IMR-90 (cell line): Measurements from ENCODE around the gene ACTG2. TPM values are rescaled to one million over a fixed set of nuclear protein-coding genes. Genes with fewer than 3 reads are reported as not detected.

Experiments
- ATAC-seq: fragments of 200-7000 bp; cut with Tn5 transposase; 2 replicates; pipeline ENCODE4 v1.9.1; 2020; ENCODE audit warnings: low read depth, mild to moderate bottlenecking, moderate library complexity
- BruUV-seq: library from RNA; stranded (reverse); fragments of 400-500 nt; replicated peaks from 2 replicates; lab custom pipeline; 2021; lab: Mats Ljungman, UMichigan
- CTCF ChIA-PET: fragments of 300-600 bp; formaldehyde crosslinking; extraction: SDS; loops from one replicate; lab custom pipeline; 2021; ENCODE audit warnings: antibody characterized with exemption; lab: Yijun Ruan, JAX
- POLR2A ChIA-PET: fragments of 300-600 bp; sonication (Branson Sonifier 250); formaldehyde crosslinking; loops from one replicate; lab custom pipeline; 2022; ENCODE audit warnings: antibody characterized with exemption; ENCODE audit not compliant: unreplicated experiment; lab: Charles Lee
- DNase-seq: peaks from one replicate; pipeline ENCODE4 v3.0.0; 2013
- H2AFZ ChIP-seq: replicated peaks from 2 replicates; pipeline ENCODE3; 2013; ENCODE audit warnings: low read length, mild to moderate bottlenecking; ENCODE audit not compliant: poor library complexity
- H2AK5ac ChIP-seq: 2 replicates; pipeline ENCODE4 v1.6.1; 2013; ENCODE audit warnings: low read depth, low read length, inconsistent platforms
- H2AK9ac ChIP-seq: replicated peaks from 2 replicates; pipeline ENCODE3; 2013; ENCODE audit warnings: mild to moderate bottlenecking, low read depth, low read length, moderate library complexity; ENCODE audit not compliant: poor library complexity
- H2BK120ac ChIP-seq: 2 replicates; pipeline ENCODE4 v1.6.1; 2013; ENCODE audit warnings: low read depth, low read length, inconsistent platforms
- H2BK15ac ChIP-seq: 3 replicates; pipeline ENCODE4 v1.6.1; 2013; ENCODE audit warnings: low read depth, low read length, inconsistent platforms
- H2BK20ac ChIP-seq: 2 replicates; pipeline ENCODE4 v1.6.1; 2013; ENCODE audit warnings: low read depth, mild to moderate bottlenecking, inconsistent platforms, low read length, moderate library complexity
- H2BK5ac ChIP-seq: 2 replicates; pipeline ENCODE4 v1.6.1; 2013; ENCODE audit warnings: mild to moderate bottlenecking, low read depth, low read length, inconsistent platforms; ENCODE audit not compliant: poor library complexity, severe bottlenecking
- H3K14ac ChIP-seq: replicated peaks from 2 replicates; pipeline ENCODE4 v1.6.1; 2013; ENCODE audit warnings: low read depth, low read length, inconsistent platforms
- H3K18ac ChIP-seq: 2 replicates; pipeline ENCODE4 v1.6.1; 2013; ENCODE audit warnings: low read depth, low read length, control low read depth
- H3K23ac ChIP-seq: 2 replicates; pipeline ENCODE4 v1.6.1; 2013; ENCODE audit warnings: low read depth, low read length, inconsistent platforms
- H3K27ac ChIP-seq: 2 replicates; pipeline ENCODE4 v1.5.1; 2013; ENCODE audit warnings: mild to moderate bottlenecking, control low read depth, low read length; ENCODE audit not compliant: insufficient read depth
- H3K27me3 ChIP-seq: 2 replicates; pipeline ENCODE4 v1.6.1; 2013; ENCODE audit warnings: low read length; ENCODE audit not compliant: control insufficient read depth, insufficient read depth
- H3K36me3 ChIP-seq: 2 replicates; pipeline ENCODE4 v1.6.1; 2013; ENCODE audit warnings: low read length, mixed read lengths; ENCODE audit not compliant: control insufficient read depth, insufficient read depth
- H3K4ac ChIP-seq: 2 replicates; pipeline ENCODE4 v1.6.1; 2013; ENCODE audit warnings: low read depth, low read length, inconsistent platforms
- H3K4me1 ChIP-seq: 2 replicates; pipeline ENCODE4 v1.6.1; 2013; ENCODE audit warnings: low read length, mixed read lengths; ENCODE audit not compliant: control insufficient read depth, insufficient read depth
- H3K4me2 ChIP-seq: 2 replicates; pipeline ENCODE4 v1.6.1; 2013; ENCODE audit warnings: low read depth, mild to moderate bottlenecking, control low read depth, low read length, moderate library complexity
- H3K4me3 ChIP-seq: 2 replicates; pipeline ENCODE4 v1.5.1; 2013; ENCODE audit warnings: low read depth, mild to moderate bottlenecking, control low read depth, low read length, moderate library complexity; ENCODE audit not compliant: insufficient read depth
- H3K56ac ChIP-seq: 2 replicates; pipeline ENCODE4 v1.6.1; 2013; ENCODE audit warnings: low read length, inconsistent platforms; ENCODE audit not compliant: insufficient read depth; ENCODE audit errors: extremely low read depth
- H3K79me1 ChIP-seq, 2 experiments: 2 replicates each; pipeline ENCODE4 v1.6.1; 2013; ENCODE audit warnings: low read length in 2 of 2, inconsistent platforms in 1 of 2, low read depth in 1 of 2
- H3K9ac ChIP-seq: 2 replicates; pipeline ENCODE4 v1.6.1; 2013; ENCODE audit warnings: low read depth, low read length, control low read depth
- H3K9me1 ChIP-seq: 2 replicates; pipeline ENCODE4 v1.6.1; 2013; ENCODE audit warnings: low read length, inconsistent platforms; ENCODE audit not compliant: insufficient read depth
- H3K9me3 ChIP-seq: 2 replicates; pipeline ENCODE4 v1.6.1; 2013; ENCODE audit warnings: low read length; ENCODE audit not compliant: control insufficient read depth, insufficient read depth
- H4K20me1 ChIP-seq: 2 replicates; pipeline ENCODE4 v1.6.1; 2013; ENCODE audit warnings: low read length, inconsistent platforms; ENCODE audit not compliant: insufficient read depth
- H4K5ac ChIP-seq: 2 replicates; pipeline ENCODE4 v1.6.1; 2013; ENCODE audit warnings: mild to moderate bottlenecking, low read depth, low read length, control low read depth
- H4K8ac ChIP-seq, 2 experiments: 2 replicates each; pipeline ENCODE4 v1.6.1; 2013; ENCODE audit warnings: low read depth in 2 of 2, low read length in 2 of 2, control low read depth in 1 of 2, inconsistent platforms in 1 of 2
- H4K91ac ChIP-seq: 2 replicates; pipeline ENCODE4 v1.6.1; 2013; ENCODE audit warnings: low read depth, low read length, inconsistent platforms; ENCODE audit not compliant: insufficient read depth
- BHLHE40 ChIP-seq: fragments of 150-350 bp; IDR thresholded peaks from 2 replicates; pipeline ENCODE4 v1.6.1; 2016; ENCODE audit warnings: mild to moderate bottlenecking, low read depth, low read length
- CEBPB ChIP-seq: IDR thresholded peaks from 2 replicates; pipeline ENCODE4 v1.6.1; 2012; ENCODE audit warnings: low read depth, low read length, improper control_type of control experiment
- CHD1 ChIP-seq: IDR thresholded peaks from 2 replicates; pipeline ENCODE4 v1.6.1; 2012; ENCODE audit warnings: low read depth, low read length, improper control_type of control experiment
- FOS ChIP-seq: fragments of 150-350 bp; IDR thresholded peaks from 2 replicates; pipeline ENCODE4 v1.6.1; 2016; ENCODE audit warnings: low read depth, low read length
- MAFK ChIP-seq: IDR thresholded peaks from 2 replicates; pipeline ENCODE4 v1.6.1; 2012; ENCODE audit warnings: low read depth, low read length, improper control_type of control experiment
- MAZ ChIP-seq: IDR thresholded peaks from 2 replicates; pipeline ENCODE4 v1.6.1; 2012; ENCODE audit warnings: low read depth, mild to moderate bottlenecking, low read length, improper control_type of control experiment, moderate library complexity, borderline replicate concordance
- MXI1 ChIP-seq: IDR thresholded peaks from 2 replicates; pipeline ENCODE4 v1.6.1; 2012; ENCODE audit warnings: low read depth, mild to moderate bottlenecking, low read length, moderate library complexity, borderline replicate concordance
- NFE2L2 ChIP-seq: fragments of 150-350 bp; IDR thresholded peaks from 2 replicates; pipeline ENCODE4 v1.6.1; 2016; ENCODE audit warnings: low read depth, mild to moderate bottlenecking, low read length
- POLR2A ChIP-seq: IDR thresholded peaks from 2 replicates; pipeline ENCODE4 v1.6.1; 2012; ENCODE audit warnings: mild to moderate bottlenecking, low read depth, low read length
- RAD21 ChIP-seq: IDR thresholded peaks from 2 replicates; pipeline ENCODE4 v1.6.1; 2012; ENCODE audit warnings: low read length, improper control_type of control experiment
- RCOR1 ChIP-seq: IDR thresholded peaks from 2 replicates; pipeline ENCODE4 v1.6.1; 2012; ENCODE audit warnings: mild to moderate bottlenecking, low read length, improper control_type of control experiment; ENCODE audit not compliant: insufficient replicate concordance
- RFX5 ChIP-seq: IDR thresholded peaks from 2 replicates; pipeline ENCODE4 v1.8.0; 2012; ENCODE audit warnings: low read depth, mild to moderate bottlenecking, low read length, moderate library complexity
- SMC3 ChIP-seq: fragments of 150-350 bp; IDR thresholded peaks from 2 replicates; pipeline ENCODE4 v1.6.1; 2016; ENCODE audit warnings: low read depth, mild to moderate bottlenecking, antibody characterized with exemption, low read length, moderate library complexity
- WGBS, 2 experiments: methylation state at CpG; one replicate each; pipeline versions ENCODE4 v1.1.5 to v1.1.7; 2013; ENCODE audit warnings: missing lambda C conversion rate in 2 of 2; ENCODE audit not compliant: insufficient read length in 1 of 2; ENCODE audit errors: extremely low coverage in 2 of 2; 5-methylcytosine and 5-hydroxymethylcytosine counted together
- dilution Hi-C: fragments of 300-500 bp; cut with HindIII; formaldehyde crosslinking; loops from one replicate; pipeline ENCODE4 v1.14.3; 2018; ENCODE audit warnings: low sequenced_read_pairs; ENCODE audit not compliant: unreplicated experiment
- in situ Hi-C: fragments of 300-500 bp; cut with MboI; formaldehyde crosslinking; loops from 3 replicates; pipeline ENCODE4 v1.14.3; 2019; ENCODE audit warnings: low sequenced_read_pairs, inconsistent platforms, mixed read lengths
- intact Hi-C: fragments of 100-400 bp; cut with micrococcal nuclease; formaldehyde crosslinking; loops from 2 replicates; pipeline ENCODE4 v1.10.0; 2022
- polyA plus RNA-seq, 3 experiments: library from polyadenylated mRNA; depleted of rRNA; stranded (reverse); fragments of >200 nt; gene quantifications; 2 replicates each; pipeline ENCODE4 v1.2.3, GENCODE V29; 2012; ENCODE audit warnings: low replicate concordance in 1 of 3
- total RNA-seq: library from RNA; depleted of rRNA; stranded (reverse); fragments of >200 nt; gene quantifications from 2 replicates; pipeline ENCODE4 v1.2.3, GENCODE V29; 2012
- TF ChIP-seq, protein P1 (sequence below): conservative IDR thresholded peaks from 2 replicates; pipeline ENCODE4 v1.5.1; 2012; ENCODE audit warnings: mild to moderate bottlenecking, low read depth, low read length, improper control_type of control experiment
- TF ChIP-seq, protein P2 (sequence below): fragments of 150-350 bp; IDR thresholded peaks from 2 replicates; pipeline ENCODE4 v1.6.1; 2017; ENCODE audit warnings: mild to moderate bottlenecking, antibody characterized with exemption, low read length, low read depth

Gene ACTG2
- total and polyA plus RNA-seq, 2 of the 4 experiments (the other 2 are of a cell fraction): 523 to 899 TPM

DNA sequence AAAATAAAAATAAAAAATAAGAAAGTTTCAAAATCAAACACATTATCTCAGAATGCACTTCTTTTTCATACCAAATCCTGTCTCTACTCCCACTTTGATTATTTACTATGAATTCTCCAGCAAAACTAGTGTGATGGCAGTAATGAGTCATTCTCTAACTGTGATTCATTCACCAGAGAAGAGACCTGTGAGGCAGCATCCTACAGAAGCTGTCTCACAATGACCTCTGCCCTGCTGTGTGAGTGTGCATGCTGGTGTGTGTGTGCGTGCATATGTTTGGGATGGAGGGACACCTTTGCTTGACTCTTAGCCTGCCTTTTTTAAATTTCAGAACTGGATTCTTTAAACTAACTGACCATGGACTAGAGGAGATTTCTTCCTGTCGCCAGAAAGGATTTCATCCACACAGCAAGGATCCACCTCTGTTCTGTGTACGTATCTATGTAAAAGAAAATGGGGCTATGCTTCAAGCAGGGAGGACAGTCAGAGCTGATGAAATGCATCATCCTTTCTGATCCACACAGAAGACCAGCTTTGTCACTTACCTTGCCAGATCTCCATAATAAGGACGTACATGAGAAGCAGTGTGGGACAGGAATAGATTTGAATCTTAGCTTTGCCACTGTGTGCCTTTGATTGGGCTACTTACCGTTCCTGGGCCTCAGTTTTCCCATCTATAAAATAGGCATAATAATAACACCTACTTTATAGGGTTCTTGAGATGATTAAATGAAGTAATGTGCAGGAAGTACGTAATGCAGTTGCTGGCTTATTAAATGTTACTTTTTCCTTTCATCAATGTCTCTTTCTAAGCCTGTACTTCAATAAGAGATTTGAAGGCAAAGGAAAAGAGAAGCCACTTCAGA lies 32.9 kb upstream of the ACTG2 start:
- Histone ChIP-seq H3K4me1 (peaks cover 10% of the 10 kb centered on the region), H4K5ac (no peak overlapping the region), H2BK5ac (no peak overlapping the region), H4K91ac (no peak overlapping the region), H3K27ac (no peak overlapping the region), H3K56ac (no peak overlapping the region), H3K27me3 (no peaks in the 10 kb centered on the region), H4K20me1 (peaks cover 12% of the 10 kb centered on the region; the same call in 1 of the 2 replicates), H3K4me3 (no peak overlapping the region), H4K8ac (no peak overlapping the region), H3K4ac (no peak overlapping the region; the same call in 1 of the 2 replicates), H2AFZ (no peak overlapping the region), H2AK5ac (peak overlapping the region; percentile 37; the same call in 1 of the 2 replicates), H3K9ac (no peak overlapping the region), H3K4me2 (no peak overlapping the region; the same call in 1 of the 2 replicates), H3K14ac (no peak overlapping the region; the same call in 1 of the 2 replicates), H2BK15ac (no peak overlapping the region), H3K18ac (no peak overlapping the region; the same call in 1 of the 2 replicates), H3K36me3 (peaks cover 39% of the 10 kb centered on the region), H2BK120ac (0 out of 2 replicates have a peak overlapping the region, but pooled peaks have one; percentile 4), H2BK20ac (no peak overlapping the region), H3K9me1 (peaks cover 15% of the 10 kb centered on the region), H3K79me1 (peaks cover 0 to 18% of the 10 kb centered on the region in 2 experiments; a peak in 2 of 4 replicates), H3K9me3 (no peaks in the 10 kb centered on the region), H2AK9ac (no peak overlapping the region), H3K23ac (no peak overlapping the region)
- dilution Hi-C loops (no loop called here), in situ Hi-C loops (no loop called here), intact Hi-C loops (no loop called here)
- DNase-seq (peak; percentile 97), ATAC-seq (peak; percentile 97)
- ChIA-PET CTCF (no interaction called here), POLR2A (no interaction called here)
- no TSS peak for BruUV-seq
- WGBS, 2 experiments: no CpG with 5 or more reads among the region's 6 CpGs
- TF ChIP-seq NFE2L2: peak; percentile 20; the same call in 1 of the 2 replicates
- no peak for TF ChIP-seq CEBPB
- TF ChIP-seq MAZ: no peak
- TF ChIP-seq RFX5: no peak
- TF ChIP-seq, protein P1, sequence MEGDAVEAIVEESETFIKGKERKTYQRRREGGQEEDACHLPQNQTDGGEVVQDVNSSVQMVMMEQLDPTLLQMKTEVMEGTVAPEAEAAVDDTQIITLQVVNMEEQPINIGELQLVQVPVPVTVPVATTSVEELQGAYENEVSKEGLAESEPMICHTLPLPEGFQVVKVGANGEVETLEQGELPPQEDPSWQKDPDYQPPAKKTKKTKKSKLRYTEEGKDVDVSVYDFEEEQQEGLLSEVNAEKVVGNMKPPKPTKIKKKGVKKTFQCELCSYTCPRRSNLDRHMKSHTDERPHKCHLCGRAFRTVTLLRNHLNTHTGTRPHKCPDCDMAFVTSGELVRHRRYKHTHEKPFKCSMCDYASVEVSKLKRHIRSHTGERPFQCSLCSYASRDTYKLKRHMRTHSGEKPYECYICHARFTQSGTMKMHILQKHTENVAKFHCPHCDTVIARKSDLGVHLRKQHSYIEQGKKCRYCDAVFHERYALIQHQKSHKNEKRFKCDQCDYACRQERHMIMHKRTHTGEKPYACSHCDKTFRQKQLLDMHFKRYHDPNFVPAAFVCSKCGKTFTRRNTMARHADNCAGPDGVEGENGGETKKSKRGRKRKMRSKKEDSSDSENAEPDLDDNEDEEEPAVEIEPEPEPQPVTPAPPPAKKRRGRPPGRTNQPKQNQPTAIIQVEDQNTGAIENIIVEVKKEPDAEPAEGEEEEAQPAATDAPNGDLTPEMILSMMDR: no peak
- TF ChIP-seq SMC3: peak; percentile 12; the same call in 1 of the 2 replicates
- peak; percentile 45; the same call in 1 of the 2 replicates for TF ChIP-seq MXI1
- TF ChIP-seq RAD21: no peak; the same call in 1 of the 2 replicates
- TF ChIP-seq, protein P2, sequence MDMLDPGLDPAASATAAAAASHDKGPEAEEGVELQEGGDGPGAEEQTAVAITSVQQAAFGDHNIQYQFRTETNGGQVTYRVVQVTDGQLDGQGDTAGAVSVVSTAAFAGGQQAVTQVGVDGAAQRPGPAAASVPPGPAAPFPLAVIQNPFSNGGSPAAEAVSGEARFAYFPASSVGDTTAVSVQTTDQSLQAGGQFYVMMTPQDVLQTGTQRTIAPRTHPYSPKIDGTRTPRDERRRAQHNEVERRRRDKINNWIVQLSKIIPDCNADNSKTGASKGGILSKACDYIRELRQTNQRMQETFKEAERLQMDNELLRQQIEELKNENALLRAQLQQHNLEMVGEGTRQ: no peak
- TF ChIP-seq FOS: peak; percentile 95
- TF ChIP-seq POLR2A: no peak
- TF ChIP-seq RCOR1: peak; percentile 87
- no peak for TF ChIP-seq CHD1
- no peak for TF ChIP-seq MAFK
- TF ChIP-seq BHLHE40: peak; percentile 83
